Measurements from ENCODE around the gene ANAPC15. TPM values are rescaled to one million over a fixed set of nuclear protein-coding genes. Genes with fewer than 3 reads are reported as not detected.

The ANAPC15 gene
- total and polyA plus RNA-seq, 2 experiments from 2014 or later: 52.1 to 117 TPM

DNA sequence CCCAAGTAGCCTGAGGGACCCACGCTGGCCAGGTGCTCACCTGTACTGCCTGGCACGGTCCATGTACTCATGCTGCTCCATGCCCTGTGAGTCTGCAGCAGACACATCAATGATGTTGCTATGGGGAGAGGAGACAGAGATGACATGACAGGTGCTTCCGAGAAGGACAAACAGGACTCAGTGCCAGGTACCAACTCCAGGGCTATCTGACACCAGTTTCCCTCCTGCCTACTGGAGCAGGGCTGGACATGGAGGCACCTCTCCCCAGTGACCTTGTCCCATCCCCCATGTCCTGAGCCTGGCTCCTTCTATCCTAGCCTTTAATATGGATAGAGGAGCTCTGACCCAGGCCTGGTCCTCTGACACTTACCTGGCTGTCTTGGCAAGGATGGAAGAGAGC is 13.8 kb downstream of the ANAPC15 start (continued):
- TF ChIP-seq, protein P1, sequence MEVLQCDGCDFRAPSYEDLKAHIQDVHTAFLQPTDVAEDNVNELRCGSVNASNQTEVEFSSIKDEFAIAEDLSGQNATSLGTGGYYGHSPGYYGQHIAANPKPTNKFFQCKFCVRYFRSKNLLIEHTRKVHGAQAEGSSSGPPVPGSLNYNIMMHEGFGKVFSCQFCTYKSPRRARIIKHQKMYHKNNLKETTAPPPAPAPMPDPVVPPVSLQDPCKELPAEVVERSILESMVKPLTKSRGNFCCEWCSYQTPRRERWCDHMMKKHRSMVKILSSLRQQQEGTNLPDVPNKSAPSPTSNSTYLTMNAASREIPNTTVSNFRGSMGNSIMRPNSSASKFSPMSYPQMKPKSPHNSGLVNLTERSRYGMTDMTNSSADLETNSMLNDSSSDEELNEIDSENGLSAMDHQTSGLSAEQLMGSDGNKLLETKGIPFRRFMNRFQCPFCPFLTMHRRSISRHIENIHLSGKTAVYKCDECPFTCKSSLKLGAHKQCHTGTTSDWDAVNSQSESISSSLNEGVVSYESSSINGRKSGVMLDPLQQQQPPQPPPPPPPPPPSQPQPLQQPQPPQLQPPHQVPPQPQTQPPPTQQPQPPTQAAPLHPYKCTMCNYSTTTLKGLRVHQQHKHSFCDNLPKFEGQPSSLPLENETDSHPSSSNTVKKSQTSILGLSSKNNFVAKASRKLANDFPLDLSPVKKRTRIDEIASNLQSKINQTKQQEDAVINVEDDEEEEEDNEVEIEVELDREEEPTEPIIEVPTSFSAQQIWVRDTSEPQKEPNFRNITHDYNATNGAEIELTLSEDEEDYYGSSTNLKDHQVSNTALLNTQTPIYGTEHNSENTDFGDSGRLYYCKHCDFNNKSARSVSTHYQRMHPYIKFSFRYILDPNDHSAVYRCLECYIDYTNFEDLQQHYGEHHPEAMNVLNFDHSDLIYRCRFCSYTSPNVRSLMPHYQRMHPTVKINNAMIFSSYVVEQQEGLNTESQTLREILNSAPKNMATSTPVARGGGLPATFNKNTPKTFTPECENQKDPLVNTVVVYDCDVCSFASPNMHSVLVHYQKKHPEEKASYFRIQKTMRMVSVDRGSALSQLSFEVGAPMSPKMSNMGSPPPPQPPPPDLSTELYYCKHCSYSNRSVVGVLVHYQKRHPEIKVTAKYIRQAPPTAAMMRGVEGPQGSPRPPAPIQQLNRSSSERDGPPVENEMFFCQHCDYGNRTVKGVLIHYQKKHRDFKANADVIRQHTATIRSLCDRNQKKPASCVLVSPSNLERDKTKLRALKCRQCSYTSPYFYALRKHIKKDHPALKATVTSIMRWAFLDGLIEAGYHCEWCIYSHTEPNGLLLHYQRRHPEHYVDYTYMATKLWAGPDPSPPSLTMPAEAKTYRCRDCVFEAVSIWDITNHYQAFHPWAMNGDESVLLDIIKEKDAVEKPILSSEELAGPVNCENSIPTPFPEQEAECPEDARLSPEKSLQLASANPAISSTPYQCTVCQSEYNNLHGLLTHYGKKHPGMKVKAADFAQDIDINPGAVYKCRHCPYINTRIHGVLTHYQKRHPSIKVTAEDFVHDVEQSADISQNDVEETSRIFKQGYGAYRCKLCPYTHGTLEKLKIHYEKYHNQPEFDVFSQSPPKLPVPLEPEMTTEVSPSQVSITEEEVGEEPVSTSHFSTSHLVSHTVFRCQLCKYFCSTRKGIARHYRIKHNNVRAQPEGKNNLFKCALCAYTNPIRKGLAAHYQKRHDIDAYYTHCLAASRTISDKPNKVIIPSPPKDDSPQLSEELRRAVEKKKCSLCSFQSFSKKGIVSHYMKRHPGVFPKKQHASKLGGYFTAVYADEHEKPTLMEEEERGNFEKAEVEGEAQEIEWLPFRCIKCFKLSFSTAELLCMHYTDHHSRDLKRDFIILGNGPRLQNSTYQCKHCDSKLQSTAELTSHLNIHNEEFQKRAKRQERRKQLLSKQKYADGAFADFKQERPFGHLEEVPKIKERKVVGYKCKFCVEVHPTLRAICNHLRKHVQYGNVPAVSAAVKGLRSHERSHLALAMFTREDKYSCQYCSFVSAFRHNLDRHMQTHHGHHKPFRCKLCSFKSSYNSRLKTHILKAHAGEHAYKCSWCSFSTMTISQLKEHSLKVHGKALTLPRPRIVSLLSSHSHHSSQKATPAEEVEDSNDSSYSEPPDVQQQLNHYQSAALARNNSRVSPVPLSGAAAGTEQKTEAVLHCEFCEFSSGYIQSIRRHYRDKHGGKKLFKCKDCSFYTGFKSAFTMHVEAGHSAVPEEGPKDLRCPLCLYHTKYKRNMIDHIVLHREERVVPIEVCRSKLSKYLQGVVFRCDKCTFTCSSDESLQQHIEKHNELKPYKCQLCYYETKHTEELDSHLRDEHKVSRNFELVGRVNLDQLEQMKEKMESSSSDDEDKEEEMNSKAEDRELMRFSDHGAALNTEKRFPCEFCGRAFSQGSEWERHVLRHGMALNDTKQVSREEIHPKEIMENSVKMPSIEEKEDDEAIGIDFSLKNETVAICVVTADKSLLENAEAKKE (CRISPR knock-in tag; IDR thresholded peaks at IDR 0.05): no peak
- TF ChIP-seq, protein P2, sequence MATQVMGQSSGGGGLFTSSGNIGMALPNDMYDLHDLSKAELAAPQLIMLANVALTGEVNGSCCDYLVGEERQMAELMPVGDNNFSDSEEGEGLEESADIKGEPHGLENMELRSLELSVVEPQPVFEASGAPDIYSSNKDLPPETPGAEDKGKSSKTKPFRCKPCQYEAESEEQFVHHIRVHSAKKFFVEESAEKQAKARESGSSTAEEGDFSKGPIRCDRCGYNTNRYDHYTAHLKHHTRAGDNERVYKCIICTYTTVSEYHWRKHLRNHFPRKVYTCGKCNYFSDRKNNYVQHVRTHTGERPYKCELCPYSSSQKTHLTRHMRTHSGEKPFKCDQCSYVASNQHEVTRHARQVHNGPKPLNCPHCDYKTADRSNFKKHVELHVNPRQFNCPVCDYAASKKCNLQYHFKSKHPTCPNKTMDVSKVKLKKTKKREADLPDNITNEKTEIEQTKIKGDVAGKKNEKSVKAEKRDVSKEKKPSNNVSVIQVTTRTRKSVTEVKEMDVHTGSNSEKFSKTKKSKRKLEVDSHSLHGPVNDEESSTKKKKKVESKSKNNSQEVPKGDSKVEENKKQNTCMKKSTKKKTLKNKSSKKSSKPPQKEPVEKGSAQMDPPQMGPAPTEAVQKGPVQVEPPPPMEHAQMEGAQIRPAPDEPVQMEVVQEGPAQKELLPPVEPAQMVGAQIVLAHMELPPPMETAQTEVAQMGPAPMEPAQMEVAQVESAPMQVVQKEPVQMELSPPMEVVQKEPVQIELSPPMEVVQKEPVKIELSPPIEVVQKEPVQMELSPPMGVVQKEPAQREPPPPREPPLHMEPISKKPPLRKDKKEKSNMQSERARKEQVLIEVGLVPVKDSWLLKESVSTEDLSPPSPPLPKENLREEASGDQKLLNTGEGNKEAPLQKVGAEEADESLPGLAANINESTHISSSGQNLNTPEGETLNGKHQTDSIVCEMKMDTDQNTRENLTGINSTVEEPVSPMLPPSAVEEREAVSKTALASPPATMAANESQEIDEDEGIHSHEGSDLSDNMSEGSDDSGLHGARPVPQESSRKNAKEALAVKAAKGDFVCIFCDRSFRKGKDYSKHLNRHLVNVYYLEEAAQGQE (IDR thresholded peaks at IDR 0.05; ENCODE audit: unreplicated experiment): no peak

DNA sequence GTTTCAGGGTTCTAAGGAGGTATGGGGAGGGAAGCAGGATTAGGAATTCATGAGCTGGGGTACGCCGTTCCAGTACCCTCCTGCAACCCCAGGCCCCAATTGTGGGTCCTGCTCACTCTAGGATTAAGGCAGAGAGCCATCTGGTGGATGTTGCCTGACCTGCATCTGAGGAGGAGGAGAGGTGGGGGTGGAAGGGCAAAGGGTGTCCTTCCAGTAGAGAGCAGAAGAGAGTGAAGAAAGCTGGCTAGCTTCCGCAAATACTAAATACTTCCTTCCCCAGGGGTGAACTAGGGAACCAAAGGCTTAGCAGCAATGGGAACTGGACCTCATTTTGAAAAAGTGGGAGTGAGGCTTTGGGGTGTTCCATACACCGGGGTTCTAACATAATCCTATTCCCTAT is 21.2 kb downstream of the ANAPC15 start:
- peak overlapping the region; percentile 82 for H3K27ac Mint-ChIP-seq
- no peaks in the 10 kb centered on the region; the same call in 1 of the 2 replicates for H4K20me1 ChIP-seq (replicated peaks; ENCODE audit: insufficient read depth)

More for the DNA sequence above, 21.2 kb downstream of the ANAPC15 start:
- H3K27ac ChIP-seq (ENCODE audit: low read depth): peak overlapping the region; percentile 33; the same call in 1 of the 2 replicates
- Mint-ChIP-seq H3K4me1 (peaks cover 15% of the 10 kb centered on the region), H3K36me3 (ENCODE audit: low read depth) (peaks cover 12% of the 10 kb centered on the region; the same call in 2 of the 3 replicates), H3K27me3 (ENCODE audit: insufficient read depth, low read depth, poor library complexity) (peaks cover 3% of the 10 kb centered on the region), H3K4me3 (no peak overlapping the region), H3K9me3 (no peaks in the 10 kb centered on the region; the same call in 2 of the 3 replicates)
- H3K4me1 ChIP-seq (ENCODE audit: insufficient read depth): no peaks in the 10 kb centered on the region
- DNase-seq (ENCODE audit: low spot score) (peak; percentile 94), ATAC-seq (peak; percentile 99)
- H3K27me3 ChIP-seq (ENCODE audit: insufficient read depth): no peaks in the 10 kb centered on the region
- H3K36me3 ChIP-seq (ENCODE audit: insufficient read depth): no peaks in the 10 kb centered on the region; the same call in 1 of the 2 replicates
- no peak overlapping the region for H3K4me2 ChIP-seq
- H3K79me2 ChIP-seq (replicated peaks; ENCODE audit: insufficient read depth): no peaks in the 10 kb centered on the region
- no peak overlapping the region for H2AFZ ChIP-seq
- H3K9me2 ChIP-seq (ENCODE audit: insufficient read depth): no peaks in the 10 kb centered on the region
- H3K4me3 ChIP-seq: no peak overlapping the region
- TF ChIP-seq, protein P3, sequence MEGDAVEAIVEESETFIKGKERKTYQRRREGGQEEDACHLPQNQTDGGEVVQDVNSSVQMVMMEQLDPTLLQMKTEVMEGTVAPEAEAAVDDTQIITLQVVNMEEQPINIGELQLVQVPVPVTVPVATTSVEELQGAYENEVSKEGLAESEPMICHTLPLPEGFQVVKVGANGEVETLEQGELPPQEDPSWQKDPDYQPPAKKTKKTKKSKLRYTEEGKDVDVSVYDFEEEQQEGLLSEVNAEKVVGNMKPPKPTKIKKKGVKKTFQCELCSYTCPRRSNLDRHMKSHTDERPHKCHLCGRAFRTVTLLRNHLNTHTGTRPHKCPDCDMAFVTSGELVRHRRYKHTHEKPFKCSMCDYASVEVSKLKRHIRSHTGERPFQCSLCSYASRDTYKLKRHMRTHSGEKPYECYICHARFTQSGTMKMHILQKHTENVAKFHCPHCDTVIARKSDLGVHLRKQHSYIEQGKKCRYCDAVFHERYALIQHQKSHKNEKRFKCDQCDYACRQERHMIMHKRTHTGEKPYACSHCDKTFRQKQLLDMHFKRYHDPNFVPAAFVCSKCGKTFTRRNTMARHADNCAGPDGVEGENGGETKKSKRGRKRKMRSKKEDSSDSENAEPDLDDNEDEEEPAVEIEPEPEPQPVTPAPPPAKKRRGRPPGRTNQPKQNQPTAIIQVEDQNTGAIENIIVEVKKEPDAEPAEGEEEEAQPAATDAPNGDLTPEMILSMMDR (conservative IDR thresholded peaks at IDR 0.05; ENCODE audit: low read depth in 2 of 2): peak; percentile 78 to 95
- TF ChIP-seq, protein P2 (IDR thresholded peaks at IDR 0.05; ENCODE audit: unreplicated experiment): no peak
- no peaks in the 10 kb centered on the region; the same call in 1 of the 2 replicates for H3F3A ChIP-seq (replicated peaks; ENCODE audit: low read depth)

Measured in GM23338 (cell line).